GM23338 (cell line): ENCODE measurements around the gene CMPK1. TPM values are rescaled to one million over a fixed set of nuclear protein-coding genes. Genes with fewer than 3 reads are reported as not detected.

Source experiments
- ATAC-seq: fragments of 200-7000 bp; cut with Tn5 transposase; 3 replicates; pipeline ENCODE4 v1.9.1; 2020
- DNase-seq: peaks from one replicate; pipeline ENCODE4 v3.0.0-alpha.2; 2015; ENCODE audit warnings: low spot score
- H2AFZ ChIP-seq: fragments of 200-600 bp; sonication (generic); 2 replicates; pipeline ENCODE4 v1.8.0; 2016; ENCODE audit warnings: antibody characterized with exemption, mild to moderate bottlenecking, moderate library complexity
- H3F3A ChIP-seq: fragments of 200-600 bp; sonication (generic); replicated peaks from 2 replicates; pipeline ENCODE4 v1.8.0; 2017; ENCODE audit warnings: antibody characterized with exemption, mixed run types, low read depth
- H3K27ac ChIP-seq: fragments of 200-600 bp; sonication (generic); 2 replicates; pipeline ENCODE4 v1.6.1; 2016; ENCODE audit warnings: low read depth
- H3K27me3 ChIP-seq: fragments of 200-600 bp; sonication (generic); 2 replicates; pipeline ENCODE4 v1.8.0; 2016; ENCODE audit warnings: mild to moderate bottlenecking, mixed run types, moderate library complexity; ENCODE audit not compliant: insufficient read depth
- H3K36me3 ChIP-seq: fragments of 200-600 bp; sonication (generic); 2 replicates; pipeline ENCODE4 v1.8.0; 2016; ENCODE audit warnings: mild to moderate bottlenecking; ENCODE audit not compliant: insufficient read depth
- H3K4me1 ChIP-seq: fragments of 200-600 bp; sonication (generic); 2 replicates; pipeline ENCODE4 v1.8.0; 2016; ENCODE audit warnings: mild to moderate bottlenecking, moderate library complexity; ENCODE audit not compliant: insufficient read depth
- H3K4me2 ChIP-seq: fragments of 200-600 bp; sonication (generic); 2 replicates; pipeline ENCODE4 v1.7.1; 2017; ENCODE audit warnings: mixed run types
- H3K4me3 ChIP-seq: fragments of 200-600 bp; sonication (generic); 2 replicates; pipeline ENCODE4 v1.6.1; 2016; ENCODE audit warnings: mixed run types
- H3K79me2 ChIP-seq: fragments of 200-600 bp; sonication (generic); replicated peaks from 2 replicates; pipeline ENCODE4 v1.8.0; 2017; ENCODE audit warnings: mild to moderate bottlenecking; ENCODE audit not compliant: insufficient read depth
- H3K9me2 ChIP-seq: fragments of 200-600 bp; sonication (generic); 2 replicates; pipeline ENCODE4 v1.8.0; 2017; ENCODE audit not compliant: insufficient read depth
- H4K20me1 ChIP-seq: fragments of 200-600 bp; sonication (generic); replicated peaks from 2 replicates; pipeline ENCODE4 v1.8.0; 2017; ENCODE audit warnings: mild to moderate bottlenecking; ENCODE audit not compliant: insufficient read depth
- H3K27ac Mint-ChIP-seq: 2 replicates; pipeline ENCODE4 v1.8.0; 2020; ENCODE audit warnings: inconsistent platforms, mild to moderate bottlenecking, moderate library complexity, mixed read lengths
- H3K27me3 Mint-ChIP-seq: 3 replicates; pipeline ENCODE4 v1.8.0; 2022; ENCODE audit warnings: low read depth, mild to moderate bottlenecking, moderate library complexity, mixed read lengths, inconsistent platforms; ENCODE audit not compliant: insufficient read depth, poor library complexity
- H3K36me3 Mint-ChIP-seq: 3 replicates; pipeline ENCODE4 v1.8.0; 2021; ENCODE audit warnings: low read depth, mild to moderate bottlenecking, inconsistent platforms, moderate library complexity, mixed read lengths
- H3K4me1 Mint-ChIP-seq: 3 replicates; pipeline ENCODE4 v1.8.0; 2020; ENCODE audit warnings: mild to moderate bottlenecking, inconsistent platforms, mixed read lengths
- H3K4me3 Mint-ChIP-seq: 3 replicates; pipeline ENCODE4 v1.8.0; 2021; ENCODE audit warnings: moderate library complexity, mild to moderate bottlenecking, inconsistent platforms, mixed read lengths
- H3K9me3 Mint-ChIP-seq: 3 replicates; pipeline ENCODE4 v1.8.0; 2020; ENCODE audit warnings: moderate library complexity, mild to moderate bottlenecking, inconsistent platforms, mixed read lengths
- CREB1 ChIP-seq: fragments of 250-450 bp; sonication (Bioruptor Pico); IDR thresholded peaks from 2 replicates; pipeline ENCODE4 v1.5.0; 2020; ENCODE audit warnings: low read depth, mild to moderate bottlenecking, moderate library complexity
- CTCF ChIP-seq, 2 experiments: fragments of 200-600 bp in 1 of 2; sonication (generic) in 1 of 2; conservative IDR thresholded peaks; 2 replicates each; pipeline versions ENCODE4 v1.5.1 to v1.6.1; 2016 to 2017; ENCODE audit warnings: antibody characterized with exemption in 2 of 2, low read depth in 2 of 2, mild to moderate bottlenecking in 2 of 2, moderate library complexity in 1 of 2
- ETS1 ChIP-seq: IDR thresholded peaks from 2 replicates; pipeline ENCODE4 v1.6.1; 2016; ENCODE audit warnings: antibody characterized with exemption
- EZH2 ChIP-seq: fragments of 200-600 bp; sonication (generic); IDR thresholded peaks from one replicate; pipeline ENCODE4 v1.8.0; 2017; ENCODE audit warnings: antibody characterized with exemption, mild to moderate bottlenecking, low read depth; ENCODE audit not compliant: unreplicated experiment
- EZH2phosphoT487 ChIP-seq: fragments of 200-600 bp; sonication (generic); IDR thresholded peaks from one replicate; pipeline ENCODE4 v1.8.1; 2018; ENCODE audit warnings: antibody characterized with exemption; ENCODE audit not compliant: unreplicated experiment
- JUNB ChIP-seq: IDR thresholded peaks from one replicate; pipeline ENCODE4 v1.6.1; 2016; ENCODE audit warnings: antibody characterized with exemption; ENCODE audit not compliant: unreplicated experiment
- NANOG ChIP-seq: IDR thresholded peaks from 2 replicates; pipeline ENCODE4 v1.6.1; 2016; ENCODE audit warnings: antibody characterized with exemption, borderline replicate concordance
- POLR2AphosphoS5 ChIP-seq: IDR thresholded peaks from 2 replicates; pipeline ENCODE4 v1.6.1; 2016; ENCODE audit warnings: antibody characterized with exemption, low read depth
- REST ChIP-seq: IDR thresholded peaks from one replicate; pipeline ENCODE4 v1.6.1; 2018; ENCODE audit warnings: antibody characterized with exemption; ENCODE audit not compliant: unreplicated experiment
- STAT1 ChIP-seq: IDR thresholded peaks from one replicate; pipeline ENCODE4 v1.6.1; 2016; ENCODE audit warnings: antibody characterized with exemption; ENCODE audit not compliant: unreplicated experiment
- ZNF114 ChIP-seq: fragments of 250-450 bp; sonication (Bioruptor Pico); IDR thresholded peaks from 2 replicates; pipeline ENCODE4 v1.5.0; 2020; ENCODE audit warnings: mild to moderate bottlenecking, moderate library complexity
- ZNF331 ChIP-seq: fragments of 250-450 bp; sonication (Bioruptor Pico); IDR thresholded peaks from 2 replicates; pipeline ENCODE4 v1.5.0; 2020; ENCODE audit warnings: low read depth, mild to moderate bottlenecking, moderate library complexity
- ZNF462 ChIP-seq: fragments of 250-450 bp; sonication (Bioruptor Pico); IDR thresholded peaks from 2 replicates; pipeline ENCODE4 v1.5.0; 2020; ENCODE audit warnings: mild to moderate bottlenecking, moderate library complexity
- polyA plus RNA-seq: library from polyadenylated mRNA; unstranded; fragments of >200 nt; fragmentation: Nextera tagmentation; extraction: Ambion mirVana; gene quantifications from 2 replicates; pipeline ENCODE4 v1.2.1, GENCODE V29; 2016
- total RNA-seq: library from RNA; depleted of rRNA; stranded (reverse); fragments of >200 nt; shearing (Covaris generic); gene quantifications from 2 replicates; pipeline ENCODE4 v1.2.3, GENCODE V29; 2014

The CMPK1 gene
- total and polyA plus RNA-seq, 2 experiments from 2014 or later = 22.8 to 28.6 TPM

- no peak for DNase-seq
- Mint-ChIP-seq H3K4me3 (no peak overlapping the region), H3K4me1 (peaks cover 33% of the 10 kb centered on the region), H3K9me3 (no peaks in the 10 kb centered on the region; the same call in 2 of the 3 replicates), H3K27ac (no peak overlapping the region), H3K36me3 (peaks cover 40% of the 10 kb centered on the region), H3K27me3 (peaks cover 9% of the 10 kb centered on the region)
- Histone ChIP-seq H3K4me3 (no peak overlapping the region), H3K36me3 (peaks cover 16% of the 10 kb centered on the region; the same call in 1 of the 2 replicates), H3F3A (peaks cover 7% of the 10 kb centered on the region), H2AFZ (no peak overlapping the region), H3K27me3 (no peaks in the 10 kb centered on the region), H3K79me2 (peaks cover 78% of the 10 kb centered on the region), H3K4me2 (no peak overlapping the region), H3K4me1 (peaks cover 39% of the 10 kb centered on the region), H3K9me2 (no peaks in the 10 kb centered on the region), H4K20me1 (peaks cover 35% of the 10 kb centered on the region), H3K27ac (no peak overlapping the region)
- no peak for TF ChIP-seq ZNF462
- no peak for TF ChIP-seq ETS1
- no peak for TF ChIP-seq EZH2phosphoT487
- no peak for TF ChIP-seq STAT1
- no peak for TF ChIP-seq ZNF114
- TF ChIP-seq NANOG = no peak
- no peak for TF ChIP-seq EZH2
- no peak for TF ChIP-seq CREB1 (CRISPR knock-in tag)
- TF ChIP-seq ZNF331 (CRISPR knock-in tag) = no peak
- no peak for TF ChIP-seq CTCF (conservative IDR thresholded peaks at IDR 0.05; ENCODE audit: low read depth in 2 of 2)
- TF ChIP-seq POLR2AphosphoS5 = no peak
- no peak for TF ChIP-seq JUNB
- no peak for TF ChIP-seq REST
- no peak for ATAC-seq
Observed at GRCh38 chr1:47309427-47309826, 24.2 kb upstream of the CMPK1 start.
